HUES6 (cell line): Measurements from ENCODE around the gene CCNL2.

Experiments
- H3K27ac ChIP-seq: 2 replicates; pipeline ENCODE4 v1.7.0; 2013; ENCODE audit warnings: low read depth, mild to moderate bottlenecking, low read length, inconsistent platforms
- H3K27me3 ChIP-seq: 2 replicates; pipeline ENCODE4 v1.6.1; 2013; ENCODE audit warnings: low read length; ENCODE audit not compliant: control insufficient read depth, insufficient read depth
- H3K36me3 ChIP-seq: 2 replicates; pipeline ENCODE4 v1.6.1; 2013; ENCODE audit warnings: low read length; ENCODE audit not compliant: control insufficient read depth, insufficient read depth
- H3K4me1 ChIP-seq: 2 replicates; pipeline ENCODE4 v1.6.1; 2013; ENCODE audit warnings: low read length; ENCODE audit not compliant: control insufficient read depth, insufficient read depth
- H3K4me3 ChIP-seq: 2 replicates; pipeline ENCODE4 v1.5.1; 2013; ENCODE audit warnings: low read depth, low read length
- H3K9ac ChIP-seq: one replicate; pipeline ENCODE4 v1.6.1; 2013; ENCODE audit warnings: mild to moderate bottlenecking, low read length
- H3K9me3 ChIP-seq: 2 replicates; pipeline ENCODE4 v1.6.1; 2013; ENCODE audit warnings: low read depth, low read length; ENCODE audit not compliant: control insufficient read depth, insufficient read depth

CCNL2 gene

GRCh38 chr1:1425426-1425752, 26.3 kb upstream of the CCNL2 start:
- Histone ChIP-seq H3K4me1 (peaks cover 43% of the 10 kb centered on the region), H3K4me3 (no peak overlapping the region), H3K27me3 (no peaks in the 10 kb centered on the region), H3K27ac (no peak overlapping the region), H3K36me3 (no peaks in the 10 kb centered on the region), H3K9me3 (no peaks in the 10 kb centered on the region), H3K9ac (no peak overlapping the region)

- H3K4me3 ChIP-seq = no peak overlapping the region
- H3K4me1 ChIP-seq = peaks cover 38% of the 10 kb centered on the region
- no peak overlapping the region for H3K27ac ChIP-seq
- no peaks in the 10 kb centered on the region for H3K9me3 ChIP-seq
- no peaks in the 10 kb centered on the region for H3K27me3 ChIP-seq
- no peaks in the 10 kb centered on the region for H3K36me3 ChIP-seq
- H3K9ac ChIP-seq = no peak overlapping the region
Measured at GRCh38 chr1:1424707-1425106, 25.6 kb upstream of the CCNL2 start.

GRCh38 chr1:1423245-1423597, 24.1 kb upstream of the CCNL2 start:
- H3K27me3 ChIP-seq = no peaks in the 10 kb centered on the region
- no peak overlapping the region for H3K9ac ChIP-seq
- no peak overlapping the region for H3K27ac ChIP-seq
- peaks cover 38% of the 10 kb centered on the region for H3K4me1 ChIP-seq
- H3K36me3 ChIP-seq = no peaks in the 10 kb centered on the region
- no peak overlapping the region for H3K4me3 ChIP-seq
- H3K9me3 ChIP-seq = no peaks in the 10 kb centered on the region

- Histone ChIP-seq H3K27me3 (no peaks in the 10 kb centered on the region), H3K9ac (peak overlapping the region; percentile 13), H3K9me3 (no peaks in the 10 kb centered on the region), H3K4me1 (peaks cover 38% of the 10 kb centered on the region), H3K36me3 (no peaks in the 10 kb centered on the region), H3K4me3 (no peak overlapping the region), H3K27ac (peak overlapping the region; percentile 27; the same call in 1 of the 2 replicates)
Measured at GRCh38 chr1:1422465-1423244, 23.5 kb upstream of the CCNL2 start.

- Histone ChIP-seq H3K4me3 (no peak overlapping the region), H3K27ac (peak overlapping the region; percentile 27; the same call in 1 of the 2 replicates), H3K4me1 (peaks cover 38% of the 10 kb centered on the region)
Measured at GRCh38 chr1:1421907-1422464, 22.9 kb upstream of the CCNL2 start.

GRCh38 chr1:1421147-1421906, 22.2 kb upstream of the CCNL2 start, which contains the start of gene ANKRD65:
ANKRD65 (minus strand) TSS chr1:1421276; CDS start chr1:1421005, 271 bp downstream.
- peaks cover 34% of the 10 kb centered on the region for H3K4me1 ChIP-seq
- H3K9ac ChIP-seq = no peak within 1 kb of the TSS
- no peak within 1 kb of the TSS for H3K4me3 ChIP-seq
- no peaks in the 10 kb centered on the region for H3K27me3 ChIP-seq
- H3K27ac ChIP-seq = peak within 1 kb of the TSS; percentile 79; the same call in 1 of the 2 replicates
- no peaks in the 10 kb centered on the region for H3K36me3 ChIP-seq
- no peaks in the 10 kb centered on the region for H3K9me3 ChIP-seq

More at GRCh38 chr1:1421907-1422464, 22.9 kb upstream of the CCNL2 start:
- Histone ChIP-seq H3K9me3 (no peaks in the 10 kb centered on the region), H3K27me3 (no peaks in the 10 kb centered on the region), H3K9ac (peak overlapping the region; percentile 13), H3K36me3 (no peaks in the 10 kb centered on the region)

- Histone ChIP-seq H3K9ac (no peak overlapping the region), H3K4me1 (peaks cover 30% of the 10 kb centered on the region), H3K4me3 (no peak overlapping the region), H3K27me3 (no peaks in the 10 kb centered on the region), H3K9me3 (no peaks in the 10 kb centered on the region), H3K36me3 (no peaks in the 10 kb centered on the region), H3K27ac (0 out of 2 replicates have a peak overlapping the region, but pooled peaks have one; percentile 79)
Measured at GRCh38 chr1:1420654-1421141, 21.6 kb upstream of the CCNL2 start.

- H3K9me3 ChIP-seq = no peaks in the 10 kb centered on the region
- no peak overlapping the region for H3K27ac ChIP-seq
- H3K27me3 ChIP-seq = no peaks in the 10 kb centered on the region
- H3K4me3 ChIP-seq = peak overlapping the region; percentile 27; the same call in 1 of the 2 replicates
- peak overlapping the region; percentile 17 for H3K9ac ChIP-seq
- no peaks in the 10 kb centered on the region for H3K36me3 ChIP-seq
- peaks cover 27% of the 10 kb centered on the region for H3K4me1 ChIP-seq
Measured at GRCh38 chr1:1419813-1420653, 20.9 kb upstream of the CCNL2 start.

GRCh38 chr1:1419363-1419812, 20.3 kb upstream of the CCNL2 start:
- Histone ChIP-seq H3K9me3 (no peaks in the 10 kb centered on the region), H3K4me3 (no peak overlapping the region), H3K27ac (no peak overlapping the region), H3K4me1 (peaks cover 27% of the 10 kb centered on the region), H3K36me3 (no peaks in the 10 kb centered on the region), H3K27me3 (no peaks in the 10 kb centered on the region), H3K9ac (peak overlapping the region; percentile 17)
